Transverse colon (tissue), 3 donors: ENCODE measurements around the gene CHAD.

Experiments used
- CTCF ChIP-seq, 5 experiments: fragments of 200-600 bp in 3 of 5; fragments of 450-650 bp in 2 of 5; sonication (generic) in 3 of 5; IDR thresholded peaks; 1 replicate in 2 of 5; 2 replicates in 3 of 5; pipeline ENCODE4 v1.5.1; 2016 to 2017; ENCODE audit warnings: antibody characterized with exemption in 5 of 5, inconsistent platforms in 3 of 5, mild to moderate bottlenecking in 2 of 5, moderate library complexity in 1 of 5
- POLR2A ChIP-seq: fragments of 450-650 bp; IDR thresholded peaks from one replicate; pipeline ENCODE4 v1.6.1; 2016; ENCODE audit warnings: antibody characterized with exemption, mild to moderate bottlenecking, moderate library complexity

DNA sequence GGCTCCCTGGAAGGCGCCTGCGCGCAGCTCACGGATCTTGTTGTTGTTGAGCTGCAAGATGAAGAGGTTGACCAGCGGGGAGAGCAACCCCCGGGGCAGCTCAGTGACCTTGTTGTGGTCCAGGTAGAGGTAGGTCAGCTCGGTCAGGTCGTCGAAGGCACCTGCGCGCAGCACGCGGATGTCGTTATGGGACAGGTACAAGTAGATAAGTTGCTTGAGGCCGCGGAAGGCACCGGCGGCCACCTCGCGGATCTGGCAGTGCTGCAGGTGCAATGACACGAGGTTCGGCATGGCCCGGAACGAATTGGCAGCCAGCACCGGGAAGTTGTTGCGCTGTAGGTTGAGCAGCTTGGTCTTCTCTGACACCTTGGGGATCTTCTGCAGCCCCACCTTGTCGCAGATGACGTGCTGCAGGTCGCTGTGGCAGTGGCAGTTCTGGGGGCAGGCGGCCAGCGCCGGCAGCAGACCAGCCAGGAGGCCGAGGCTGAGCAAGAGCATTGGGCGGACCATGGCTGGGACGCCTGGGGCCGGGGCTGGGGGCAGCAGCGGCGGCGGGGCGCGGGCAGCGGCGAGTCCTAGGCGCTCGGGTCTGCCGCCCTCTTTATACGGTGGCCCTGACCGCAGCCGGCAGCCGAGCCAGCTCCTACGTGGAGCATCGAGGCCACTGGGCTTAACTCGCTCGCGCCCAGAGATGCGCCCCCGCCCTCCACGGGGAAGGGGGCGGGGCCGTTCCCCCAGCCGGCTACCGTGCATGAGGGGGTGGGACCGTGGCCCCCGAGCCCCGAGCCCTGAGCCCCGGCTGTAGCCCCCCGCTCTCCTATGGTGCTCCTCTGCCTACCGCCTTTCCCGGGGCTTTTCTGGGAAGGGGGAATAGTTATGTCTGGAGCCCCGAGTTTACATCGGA, at the start of gene CHAD:
- TF ChIP-seq CTCF (IDR thresholded peaks at IDR 0.05) (no peak), POLR2A (no peak)
